Thoracic aorta (tissue), 2 donors: ENCODE measurements around the gene SLC16A8. TPM values are rescaled to one million over a fixed set of nuclear protein-coding genes. Genes with fewer than 3 reads are reported as not detected.
"Not testable (repeated sequence)": the region's sequence is repeated elsewhere in the genome, so short reads cannot be mapped to it uniquely, and the experiment has no call there.

Experiments used
- ATAC-seq: fragments of 150-250 bp; one replicate; pipeline ENCODE4 v1.8.0; 2017; ENCODE audit warnings: low read depth; ENCODE audit not compliant: insufficient number of reproducible peaks, low FRiP score
- DNase-seq: peaks from one replicate; pipeline ENCODE4 v3.0.0-alpha.2; 2020; ENCODE audit warnings: low spot score
- H3K27ac ChIP-seq, 2 donors: fragments of 200-600 bp; sonication (generic); 1 replicate in 1 of 2; 2 replicates in 1 of 2; pipeline ENCODE4 v1.5.1; 2016; ENCODE audit warnings: mild to moderate bottlenecking in 2 of 2, moderate library complexity in 2 of 2
- H3K27me3 ChIP-seq: fragments of 200-600 bp; sonication (generic); replicated peaks from 2 replicates; pipeline ENCODE4 v1.6.0; 2016; ENCODE audit warnings: mild to moderate bottlenecking; ENCODE audit not compliant: insufficient read depth
- H3K36me3 ChIP-seq: fragments of 200-600 bp; sonication (generic); one replicate; pipeline ENCODE4 v1.5.1; 2016
- H3K4me1 ChIP-seq, 2 donors: fragments of 200-600 bp; sonication (generic); 1 replicate in 1 of 2; 2 replicates in 1 of 2; pipeline versions ENCODE4 v1.5.1 to v1.6.0; 2016; ENCODE audit warnings: low read depth in 2 of 2, mild to moderate bottlenecking in 1 of 2; ENCODE audit not compliant: control insufficient read depth in 1 of 2
- H3K4me3 ChIP-seq: fragments of 200-600 bp; sonication (generic); 2 replicates; pipeline ENCODE4 v1.5.1; 2016; ENCODE audit warnings: mild to moderate bottlenecking
- H3K9me3 ChIP-seq: fragments of 200-600 bp; sonication (generic); 2 replicates; pipeline ENCODE4 v1.5.1; 2016
- CTCF ChIP-seq: fragments of 200-600 bp; sonication (generic); IDR thresholded peaks from one replicate; pipeline ENCODE4 v1.5.1; 2019; ENCODE audit warnings: antibody characterized with exemption
- total RNA-seq, 2 donors: library from RNA; depleted of rRNA; stranded (reverse); fragments of >200 nt; gene quantifications; one replicate each; pipeline versions ENCODE4 v1.1.0 to v1.2.3, GENCODE V29; 2016

Gene SLC16A8
- total RNA-seq, 2 donors from 2014 or later = 1.2 to 1.5 TPM

GRCh38 chr22:38125038-38125610 lies 41.1 kb upstream of the SLC16A8 start:
- peaks cover 3% of the 10 kb centered on the region for H3K36me3 ChIP-seq

GRCh38 chr22:38124236-38124974 lies 40.4 kb upstream of the SLC16A8 start:
- TF ChIP-seq CTCF = no peak
- H3K36me3 ChIP-seq = peaks cover 3% of the 10 kb centered on the region

More at GRCh38 chr22:38125038-38125610, 41.1 kb upstream of the SLC16A8 start:
- H3K27ac ChIP-seq = no peak overlapping the region
- no peak for DNase-seq
- H3K4me1 ChIP-seq = no peaks in the 10 kb centered on the region
- TF ChIP-seq CTCF = no peak
- no peak overlapping the region for H3K4me3 ChIP-seq
- no peaks in the 10 kb centered on the region for H3K9me3 ChIP-seq
- no peak for ATAC-seq
- H3K27me3 ChIP-seq = no peaks in the 10 kb centered on the region

GRCh38 chr22:38122616-38123015 lies 38.6 kb upstream of the SLC16A8 start:
- no peaks in the 10 kb centered on the region for H3K4me1 ChIP-seq
- H3K4me3 ChIP-seq = no peak overlapping the region
- no peaks in the 10 kb centered on the region for H3K27me3 ChIP-seq
- no peaks in the 10 kb centered on the region for H3K36me3 ChIP-seq
- DNase-seq = no peak
- no peak overlapping the region for H3K27ac ChIP-seq
- no peaks in the 10 kb centered on the region for H3K9me3 ChIP-seq
- no peak for ATAC-seq
- TF ChIP-seq CTCF = no peak

More at GRCh38 chr22:38124236-38124974, 40.4 kb upstream of the SLC16A8 start:
- Histone ChIP-seq H3K27ac (no peak overlapping the region), H3K4me3 (no peak overlapping the region), H3K27me3 (no peaks in the 10 kb centered on the region), H3K9me3 (no peaks in the 10 kb centered on the region), H3K4me1 (no peaks in the 10 kb centered on the region)
- no peak for DNase-seq
- no peak for ATAC-seq

- Histone ChIP-seq H3K36me3 (no peaks in the 10 kb centered on the region), H3K4me1 (no peaks in the 10 kb centered on the region), H3K9me3 (no peaks in the 10 kb centered on the region), H3K27me3 (no peaks in the 10 kb centered on the region), H3K4me3 (no peak overlapping the region), H3K27ac (no peak overlapping the region)
- no peak for TF ChIP-seq CTCF
- ATAC-seq (no peak), DNase-seq (no peak)
Observed at GRCh38 chr22:38120359-38121110, 36.6 kb upstream of the SLC16A8 start.

GRCh38 chr22:38118747-38119146 lies 34.8 kb upstream of the SLC16A8 start:
- DNase-seq, H3K27me3 ChIP-seq, H3K36me3 ChIP-seq, H3K4me3 ChIP-seq, H3K27ac ChIP-seq, ATAC-seq, H3K9me3 ChIP-seq: not testable (repeated sequence)
- H3K4me1 ChIP-seq = peaks cover 0 to 11% of the 10 kb centered on the region in 2 donors
